Nephron progenitor cell (in vitro differentiated cells): ENCODE results near the gene ADGRV1.

Source experiments
- DNase-seq: peaks from one replicate; pipeline ENCODE4 v3.0.0; 2021
- H3K27ac Mint-ChIP-seq: 2 replicates; pipeline ENCODE4 v1.8.0; 2021; ENCODE audit warnings: mild to moderate bottlenecking, moderate library complexity, mixed read lengths
- H3K27me3 Mint-ChIP-seq: 2 replicates; pipeline ENCODE4 v1.8.0; 2021; ENCODE audit warnings: mild to moderate bottlenecking, low read depth, mixed read lengths; ENCODE audit not compliant: poor library complexity
- H3K36me3 Mint-ChIP-seq: 2 replicates; pipeline ENCODE4 v1.8.0; 2021; ENCODE audit warnings: low read depth, mixed read lengths
- H3K4me1 Mint-ChIP-seq: 2 replicates; pipeline ENCODE4 v1.8.0; 2021; ENCODE audit warnings: mixed read lengths
- H3K4me3 Mint-ChIP-seq: 2 replicates; pipeline ENCODE4 v1.8.0; 2021; ENCODE audit warnings: mild to moderate bottlenecking, moderate library complexity, mixed read lengths
- H3K9me3 Mint-ChIP-seq: 2 replicates; pipeline ENCODE4 v1.8.0; 2021; ENCODE audit warnings: mild to moderate bottlenecking, moderate library complexity, mixed read lengths
- CTCF ChIP-seq: fragments of 200-600 bp; sonication (generic); IDR thresholded peaks from 2 replicates; pipeline ENCODE4 v1.5.0; 2021; ENCODE audit warnings: antibody characterized with exemption

ADGRV1 gene

GRCh38 chr5:90852531-90852930 lies 293.9 kb downstream of the ADGRV1 start:
- Mint-ChIP-seq H3K4me3 (no peak overlapping the region), H3K9me3 (no peaks in the 10 kb centered on the region), H3K27me3 (no peaks in the 10 kb centered on the region), H3K36me3 (peaks cover 3% of the 10 kb centered on the region), H3K4me1 (no peaks in the 10 kb centered on the region), H3K27ac (peak overlapping the region; percentile 7)
- no peak for DNase-seq
- no peak for TF ChIP-seq CTCF

DNA sequence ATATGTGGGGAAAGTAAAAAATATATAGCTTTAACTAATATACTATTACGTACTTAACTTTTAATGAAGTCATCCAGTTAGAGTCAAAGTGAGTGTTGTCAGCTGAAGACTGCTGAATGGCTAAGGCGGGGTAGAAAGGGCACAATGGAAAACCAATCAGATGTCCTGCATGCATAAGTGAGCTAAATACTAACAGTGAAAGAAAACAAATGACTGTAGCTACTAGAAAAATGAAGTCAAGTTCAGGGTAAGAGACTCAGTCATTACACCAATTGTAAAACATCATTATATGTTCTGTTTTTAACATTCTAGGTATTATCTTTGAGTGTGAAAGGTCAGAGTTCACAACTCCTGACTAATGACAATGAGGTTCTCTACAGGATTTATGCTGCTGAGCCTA lies 295.2 kb downstream of the ADGRV1 start:
- H3K4me1 Mint-ChIP-seq = no peaks in the 10 kb centered on the region
- TF ChIP-seq CTCF = no peak

DNA sequence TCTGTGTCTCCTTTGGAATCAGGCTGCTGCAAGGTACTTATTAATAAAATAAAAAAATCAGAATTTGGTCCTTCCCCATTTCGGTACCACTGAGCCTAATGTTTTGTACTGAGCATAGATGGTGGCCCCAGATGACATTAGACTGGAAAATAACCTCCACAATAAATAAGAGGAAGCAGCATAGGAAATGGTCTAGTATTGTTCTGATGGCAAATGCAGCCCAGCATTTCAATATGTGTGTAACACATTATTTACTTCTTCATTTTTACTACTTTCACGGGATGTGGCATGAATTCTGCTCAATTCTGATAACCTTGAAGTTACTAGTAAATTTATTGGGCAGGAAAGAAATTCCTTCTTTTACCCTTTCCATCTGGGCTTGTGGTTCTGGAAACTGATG lies 295.6 kb downstream of the ADGRV1 start:
- no peaks in the 10 kb centered on the region for H3K9me3 Mint-ChIP-seq
- no peak overlapping the region for H3K27ac Mint-ChIP-seq
- no peak for TF ChIP-seq CTCF
- no peaks in the 10 kb centered on the region for H3K36me3 Mint-ChIP-seq
- DNase-seq = no peak
- H3K4me3 Mint-ChIP-seq = no peak overlapping the region
- no peaks in the 10 kb centered on the region for H3K4me1 Mint-ChIP-seq
- H3K27me3 Mint-ChIP-seq = no peaks in the 10 kb centered on the region

More for the DNA sequence above, 295.2 kb downstream of the ADGRV1 start:
- no peak for DNase-seq
- Mint-ChIP-seq H3K27me3 (no peaks in the 10 kb centered on the region), H3K9me3 (no peaks in the 10 kb centered on the region), H3K4me3 (no peak overlapping the region), H3K36me3 (no peaks in the 10 kb centered on the region), H3K27ac (no peak overlapping the region)

DNA sequence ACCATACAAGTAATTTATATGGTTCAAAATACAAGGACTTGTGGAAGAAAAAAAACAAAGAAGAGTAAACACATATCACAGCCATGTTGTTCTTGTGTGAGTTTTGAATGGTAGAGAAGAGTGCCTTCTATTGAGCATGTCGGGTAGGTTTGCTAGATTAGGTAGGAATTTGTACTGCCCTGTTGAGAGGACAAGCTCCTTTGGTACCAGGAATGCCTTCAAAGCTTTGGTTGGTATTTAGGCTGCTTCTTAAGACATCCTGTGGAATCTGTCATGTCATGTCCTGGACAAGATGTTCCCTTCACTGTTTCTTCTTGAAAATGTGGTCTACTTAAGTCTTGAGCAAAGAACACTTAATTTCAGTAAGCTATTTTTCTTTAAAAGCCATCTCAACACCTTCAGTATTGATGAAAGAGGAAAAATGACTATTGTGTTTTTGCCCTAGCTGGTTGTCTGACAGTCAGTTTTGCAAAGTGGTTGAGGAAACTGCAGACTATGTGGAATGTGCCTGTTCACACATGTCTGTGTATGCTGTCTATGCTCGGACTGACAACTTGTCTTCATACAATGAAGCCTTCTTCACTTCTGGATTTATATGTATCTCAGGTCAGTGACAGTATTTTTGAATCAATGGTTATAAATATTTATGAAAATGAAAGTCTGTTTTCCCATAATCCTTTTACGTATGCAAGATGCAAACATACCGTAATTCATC lies 296.9 kb downstream of the ADGRV1 start:
- Mint-ChIP-seq H3K36me3 (no peaks in the 10 kb centered on the region), H3K27me3 (no peaks in the 10 kb centered on the region)

GRCh38 chr5:90861843-90862586 lies 303.4 kb downstream of the ADGRV1 start:
- peak overlapping the region; percentile 23 for H3K27ac Mint-ChIP-seq

More for the DNA sequence above, 296.9 kb downstream of the ADGRV1 start:
- no peak for DNase-seq
- H3K27ac Mint-ChIP-seq = peak overlapping the region; percentile 6
- no peaks in the 10 kb centered on the region for H3K9me3 Mint-ChIP-seq
- no peaks in the 10 kb centered on the region for H3K4me1 Mint-ChIP-seq
- no peak overlapping the region for H3K4me3 Mint-ChIP-seq
- no peak for TF ChIP-seq CTCF

More at GRCh38 chr5:90861843-90862586, 303.4 kb downstream of the ADGRV1 start:
- Mint-ChIP-seq H3K4me1 (no peaks in the 10 kb centered on the region), H3K9me3 (no peaks in the 10 kb centered on the region), H3K36me3 (no peaks in the 10 kb centered on the region), H3K27me3 (no peaks in the 10 kb centered on the region), H3K4me3 (no peak overlapping the region)
- no peak for TF ChIP-seq CTCF
- DNase-seq = no peak
